GM12878 (cell line): Measurements from ENCODE around the gene LSM5. TPM values are rescaled to one million over a fixed set of nuclear protein-coding genes. Genes with fewer than 3 reads are reported as not detected.

ENCODE experiments used
- ATAC-seq: fragments of 200-7000 bp; cut with Tn5 transposase; 3 replicates; pipeline ENCODE4 v1.9.1; 2020; ENCODE audit warnings: mild to moderate bottlenecking, moderate library complexity
- BruUV-seq: library from RNA; stranded (reverse); fragments of 400-500 nt; replicated peaks from 2 replicates; lab custom pipeline; 2021; lab: Mats Ljungman, UMichigan
- CTCF ChIA-PET: fragments of 300-600 bp; sonication (Branson Sonifier 250); formaldehyde crosslinking; extraction: SDS; loops from one replicate; lab custom pipeline; 2021; ENCODE audit warnings: inconsistent platforms; lab: Yijun Ruan, JAX
- POLR2A ChIA-PET: fragments of 350-600 bp; formaldehyde crosslinking; extraction: SDS; loops from one replicate; lab custom pipeline; 2021; ENCODE audit warnings: inconsistent platforms; lab: Charles Lee
- RAD21 ChIA-PET: fragments of 300-600 bp; sonication (Branson Sonifier 250); formaldehyde crosslinking; loops from one replicate; lab custom pipeline; 2023; ENCODE audit warnings: antibody characterized with exemption; ENCODE audit not compliant: unreplicated experiment; lab: Charles Lee
- SMC1A ChIA-PET: fragments of 300-600 bp; sonication (Branson Sonifier 250); formaldehyde crosslinking; loops from one replicate; lab custom pipeline; 2023; ENCODE audit not compliant: unreplicated experiment, uncharacterized antibody; lab: Charles Lee
- DNase-seq: peaks from one replicate; pipeline ENCODE4 v3.0.0-alpha.2; 2011; ENCODE audit warnings: low read depth, low spot score
- FAIRE-seq: peaks from 3 replicates; lab custom pipeline; 2011; peaks lifted over from hg19 to GRCh38; lab: Jason Lieb, UNC
- H2AFZ ChIP-seq: 2 replicates; pipeline ENCODE4 v1.6.0; 2011; ENCODE audit warnings: low read depth, low read length, control low read depth; ENCODE audit not compliant: control insufficient read depth
- H3K27ac ChIP-seq: 2 replicates; pipeline ENCODE4 v1.5.1; 2011; ENCODE audit warnings: control low read depth; ENCODE audit not compliant: control insufficient read depth, insufficient read depth
- H3K27me3 ChIP-seq, 2 experiments: replicated peaks in 1 of 2; 2 replicates each; pipeline versions ENCODE4 v1.6.0 to v1.6.1; 2011; ENCODE audit warnings: low read length in 1 of 2; ENCODE audit not compliant: control insufficient read depth in 2 of 2, insufficient read depth in 2 of 2
- H3K36me3 ChIP-seq, 2 experiments: 2 replicates each; pipeline ENCODE4 v1.5.1; 2011; ENCODE audit warnings: low read length in 1 of 2; ENCODE audit not compliant: control insufficient read depth in 2 of 2, insufficient read depth in 2 of 2
- H3K4me1 ChIP-seq: 2 replicates; pipeline ENCODE4 v1.6.1; 2011; ENCODE audit warnings: mild to moderate bottlenecking, low read length, moderate library complexity, mixed read lengths; ENCODE audit not compliant: control insufficient read depth, insufficient read depth
- H3K4me2 ChIP-seq: 2 replicates; pipeline ENCODE4 v1.6.0; 2011; ENCODE audit warnings: control low read depth; ENCODE audit not compliant: control insufficient read depth, insufficient read depth
- H3K4me3 ChIP-seq: fragments of 200-600 bp; sonication (generic); 2 replicates; pipeline ENCODE4 v1.5.1; 2016
- H3K79me2 ChIP-seq: 2 replicates; pipeline ENCODE4 v1.6.0; 2011; ENCODE audit warnings: low read length; ENCODE audit not compliant: control insufficient read depth, insufficient read depth
- H3K9ac ChIP-seq: 2 replicates; pipeline ENCODE4 v1.8.0; 2011; ENCODE audit warnings: low read length, control low read depth, mixed read lengths; ENCODE audit not compliant: control insufficient read depth, insufficient read depth
- H3K9me3 ChIP-seq: replicated peaks from 3 replicates; pipeline ENCODE4 v1.5.1; 2011; ENCODE audit warnings: mild to moderate bottlenecking, low read length; ENCODE audit not compliant: control insufficient read depth, insufficient read depth
- H4K20me1 ChIP-seq: 2 replicates; pipeline ENCODE4 v1.6.0; 2011; ENCODE audit not compliant: control insufficient read depth, insufficient read depth
- CHD4 ChIP-seq: fragments of 200-600 bp; sonication (generic); IDR thresholded peaks from 2 replicates; pipeline ENCODE4 v1.6.1; 2016; ENCODE audit warnings: mild to moderate bottlenecking
- EZH2 ChIP-seq: IDR thresholded peaks from 2 replicates; pipeline ENCODE4 v1.6.1; 2012; ENCODE audit warnings: low read depth, mild to moderate bottlenecking, control low read depth, inconsistent platforms, low read length, borderline replicate concordance; ENCODE audit not compliant: control insufficient read depth
- NFYA ChIP-seq: IDR thresholded peaks from 2 replicates; pipeline ENCODE4 v1.6.1; 2011; ENCODE audit warnings: low read depth, mild to moderate bottlenecking, low read length, improper control_type of control experiment, borderline replicate concordance
- RAD21 ChIP-seq: IDR thresholded peaks from 2 replicates; pipeline ENCODE4 v1.6.1; 2011; ENCODE audit warnings: mild to moderate bottlenecking, low read depth, low read length, moderate library complexity; ENCODE audit not compliant: insufficient read depth
- RB1 ChIP-seq: fragments of 450-650 bp; formaldehyde crosslinking; IDR thresholded peaks from 2 replicates; pipeline ENCODE4 v1.6.1; 2017; ENCODE audit warnings: mild to moderate bottlenecking, borderline replicate concordance
- RBBP5 ChIP-seq: fragments of 200-600 bp; sonication (generic); conservative IDR thresholded peaks from 2 replicates; pipeline ENCODE4 v1.6.1; 2016
- RUNX3 ChIP-seq: IDR thresholded peaks from 2 replicates; pipeline ENCODE4 v1.6.1; 2012; ENCODE audit warnings: low read length, inconsistent platforms
- SMAD1 ChIP-seq: fragments of 450-650 bp; IDR thresholded peaks from 2 replicates; pipeline ENCODE4 v1.6.1; 2018; ENCODE audit warnings: mild to moderate bottlenecking, low read depth; ENCODE audit not compliant: partially characterized antibody
- SMAD5 ChIP-seq: IDR thresholded peaks from 2 replicates; pipeline ENCODE4 v1.6.1; 2016; ENCODE audit warnings: antibody characterized with exemption, low read depth
- STAT3 ChIP-seq: IDR thresholded peaks from 2 replicates; pipeline ENCODE4 v1.6.1; 2011; ENCODE audit warnings: low read depth, low read length, improper control_type of control experiment
- TCF12 ChIP-seq: IDR thresholded peaks from 2 replicates; pipeline ENCODE4 v1.6.1; 2011; ENCODE audit warnings: low read depth, mild to moderate bottlenecking, low read length
- YY1 ChIP-seq: IDR thresholded peaks from 2 replicates; pipeline ENCODE4 v1.6.1; 2011; ENCODE audit warnings: low read depth, mild to moderate bottlenecking, low read length
- ZNF207 ChIP-seq: fragments of 450-650 bp; IDR thresholded peaks from 2 replicates; pipeline ENCODE4 v1.6.1; 2014; ENCODE audit warnings: antibody characterized with exemption, mild to moderate bottlenecking, borderline replicate concordance
- WGBS: methylation state at CpG from one replicate; pipeline ENCODE4 v1.1.6; 2016; ENCODE audit warnings: low lambda C conversion rate; ENCODE audit not compliant: insufficient replicate concordance, insufficient coverage; ENCODE audit errors: missing lambda C conversion rate; 5-methylcytosine and 5-hydroxymethylcytosine counted together
- in situ Hi-C: fragments of 300-500 bp; cut with MboI; formaldehyde crosslinking; loops from 9 replicates; pipeline ENCODE4 v1.14.3; 2018; ENCODE audit warnings: mixed read lengths
- intact Hi-C: fragments of 100-400 bp; cut with micrococcal nuclease; formaldehyde crosslinking; loops from one replicate; pipeline ENCODE4 v1.14.2; 2022; ENCODE audit not compliant: unreplicated experiment
- polyA plus RNA-seq, 11 experiments: library from polyadenylated mRNA; depleted of rRNA in 4 of 11; unstranded in 6 of 11; stranded (reverse) in 5 of 11; fragments of >200 nt; fragmentation: Nextera tagmentation in 4 of 11; fragmentation: Illumina TruSeq in 1 of 11; extraction: Ambion mirVana in 4 of 11; extraction: Trizol in 1 of 11; gene quantifications; 1 replicate in 1 of 11; 2 replicates in 10 of 11; pipeline versions ENCODE4 v1.2.1 to v1.2.3, GENCODE V29; 2011 to 2016; ENCODE audit warnings: inconsistent platforms in 2 of 11, missing spikeins in 2 of 11, low read depth in 1 of 11
- total RNA-seq, 4 experiments: library from RNA; depleted of rRNA in 3 of 4; stranded (reverse); fragments of >200 nt in 3 of 4; fragmentation: Illumina TruSeq in 1 of 4; extraction: Trizol in 1 of 4; gene quantifications; 2 replicates each; pipeline versions ENCODE4 v1.2.1 to v1.2.3, GENCODE V29; 2013 to 2021
- TF ChIP-seq, protein P1 (sequence below): fragments of 150-350 bp; IDR thresholded peaks from 2 replicates; pipeline ENCODE4 v1.6.1; 2014; ENCODE audit warnings: mild to moderate bottlenecking, low read depth, low read length
- TF ChIP-seq, protein P2 (sequence below): IDR thresholded peaks from 2 replicates; pipeline ENCODE4 v1.6.1; 2011; ENCODE audit warnings: borderline replicate concordance, low read depth, mild to moderate bottlenecking, moderate library complexity, mixed read lengths, low read length; ENCODE audit not compliant: insufficient read depth; ENCODE audit errors: extremely low read length

The LSM5 gene
- total and polyA plus RNA-seq, 10 of the 15 experiments (the other 5 are each of a cell fraction or from before 2014, with no cell fraction given) = 29.4 to 538 (median 145) TPM

DNA sequence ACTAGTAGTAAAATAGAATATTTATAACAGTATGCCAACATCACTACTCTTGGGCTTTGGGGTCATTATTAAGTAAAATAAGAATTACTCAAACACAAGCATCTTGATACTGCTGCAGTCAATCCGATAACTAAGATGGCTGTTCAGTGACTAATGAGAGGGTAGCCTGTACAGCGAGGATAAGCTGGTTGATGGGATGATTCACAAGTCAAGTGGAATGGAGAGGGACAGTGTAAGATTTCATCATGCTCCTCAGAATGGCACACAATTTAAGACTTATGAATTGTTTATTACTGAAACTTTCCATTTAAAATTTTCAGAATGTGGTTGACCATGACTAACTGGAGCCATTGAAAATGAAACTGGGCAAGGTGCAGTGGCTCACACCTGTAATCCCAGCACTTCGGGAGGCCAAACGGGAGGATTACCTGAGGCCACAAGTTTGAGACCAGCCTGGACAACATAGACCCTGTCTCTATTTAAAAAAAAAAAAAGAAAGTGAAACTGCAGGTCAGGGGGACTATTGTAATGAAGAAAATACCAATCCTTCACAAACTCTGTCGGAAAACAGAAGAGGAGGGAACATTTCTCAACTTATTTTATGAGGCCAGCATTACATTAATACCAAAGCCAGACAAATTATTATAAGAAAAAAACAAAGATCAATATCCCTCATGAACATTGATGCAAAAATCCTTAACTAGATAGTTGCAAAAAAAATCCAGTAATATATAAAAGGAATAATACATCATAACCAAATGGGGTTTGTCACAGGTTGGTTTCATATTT, 16.3 kb upstream of the LSM5 start:
- Histone ChIP-seq H3K79me2 (peaks cover 72% of the 10 kb centered on the region), H3K4me1 (peaks cover 2% of the 10 kb centered on the region), H3K4me2 (peak overlapping the region; percentile 69; the same call in 1 of the 2 replicates), H3K4me3 (no peak overlapping the region), H3K9ac (no peak overlapping the region), H4K20me1 (no peaks in the 10 kb centered on the region), H3K36me3 (peaks cover 0 to 8% of the 10 kb centered on the region in 2 experiments; a peak in 3 of 4 replicates), H3K9me3 (peaks cover 2% of the 10 kb centered on the region; the same call in 1 of the 3 replicates), H2AFZ (no peak overlapping the region), H3K27me3 (no peaks in the 10 kb centered on the region), H3K27ac (no peak overlapping the region; the same call in 1 of the 2 replicates)
- BruUV-seq = TSS peak; percentile 7
- TF ChIP-seq TCF12 (0 out of 2 replicates have a peak, but pooled peaks have one; percentile 9), SMAD5 (no peak), YY1 (peak; percentile 75), RUNX3 (peak; percentile 73)
- ChIA-PET POLR2A (interaction anchor here (1.6 kb wide), 1 partner anchor 11 kb away, joined by 6 read pairs; the partner anchor contains the start of gene AVL9), RAD21 (no interaction called here), SMC1A (interaction anchor here (0.8 to 1.5 kb wide), 4 partner anchors 10 to 23 kb away, joined by 3 to 5 read pairs (median 4); no protein-coding TSS in a partner anchor), CTCF (interaction anchor here (0.5 to 1.0 kb wide), 2 partner anchors 11 to 1014 kb away, joined by 3 to 5 read pairs; partner anchors contain the start of gene AVL9)
- intact Hi-C loops (no loop called here), in situ Hi-C loops (no loop called here)
- FAIRE-seq = no peak
- WGBS = 89% methylated on average over 5 of the region's 5 CpGs
- peak; percentile 78 for ATAC-seq
- no peak for DNase-seq

DNA sequence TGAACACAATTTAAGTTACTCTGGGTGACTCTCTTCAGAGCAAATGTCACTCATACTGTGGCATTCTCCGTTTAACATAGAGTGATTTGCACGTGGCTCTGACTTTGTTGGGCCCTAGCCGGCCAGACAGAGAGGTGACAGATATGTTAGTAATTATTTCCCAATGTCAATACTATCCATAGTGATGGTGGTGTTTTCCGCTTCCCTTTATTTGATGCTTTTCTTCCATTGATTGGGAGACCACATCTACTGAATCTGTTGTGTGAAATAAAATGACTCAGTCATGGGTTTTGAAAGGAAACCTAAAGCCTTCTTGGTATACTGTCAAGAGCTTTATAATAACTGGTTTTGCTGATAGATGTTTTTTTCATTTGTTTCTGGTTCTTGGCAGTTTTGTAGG, 12.5 kb upstream of the LSM5 start:
- CTCF ChIA-PET = no interaction called here
- H3K36me3 ChIP-seq = no peaks in the 10 kb centered on the region
- BruUV-seq = no TSS peak
- no peaks in the 10 kb centered on the region; the same call in 2 of the 3 replicates for H3K9me3 ChIP-seq
- in situ Hi-C loops (no loop called here), intact Hi-C loops (no loop called here)
- POLR2A ChIA-PET = no interaction called here
- peaks cover 6% of the 10 kb centered on the region for H3K4me1 ChIP-seq
- ATAC-seq (no peak), DNase-seq (no peak), FAIRE-seq (no peak)
- 89% methylated on average over 4 of the region's 4 CpGs for WGBS
- no peak overlapping the region for H3K9ac ChIP-seq
- no peak overlapping the region for H2AFZ ChIP-seq
- H3K4me3 ChIP-seq = peak overlapping the region; percentile 44
- SMC1A ChIA-PET = no interaction called here
- no peak overlapping the region for H3K27ac ChIP-seq
- H3K4me2 ChIP-seq = no peak overlapping the region
- RAD21 ChIA-PET = no interaction called here
- H4K20me1 ChIP-seq = no peaks in the 10 kb centered on the region
- no peaks in the 10 kb centered on the region for H3K27me3 ChIP-seq
- H3K79me2 ChIP-seq = peaks cover 76% of the 10 kb centered on the region
- TF ChIP-seq EZH2 (no peak), RB1 (no peak), NFYA (no peak), STAT3 (no peak), RAD21 (no peak), ZNF207 (no peak), RBBP5 (no peak), SMAD1 (no peak), CHD4 (no peak)
- TF ChIP-seq, protein P1, sequence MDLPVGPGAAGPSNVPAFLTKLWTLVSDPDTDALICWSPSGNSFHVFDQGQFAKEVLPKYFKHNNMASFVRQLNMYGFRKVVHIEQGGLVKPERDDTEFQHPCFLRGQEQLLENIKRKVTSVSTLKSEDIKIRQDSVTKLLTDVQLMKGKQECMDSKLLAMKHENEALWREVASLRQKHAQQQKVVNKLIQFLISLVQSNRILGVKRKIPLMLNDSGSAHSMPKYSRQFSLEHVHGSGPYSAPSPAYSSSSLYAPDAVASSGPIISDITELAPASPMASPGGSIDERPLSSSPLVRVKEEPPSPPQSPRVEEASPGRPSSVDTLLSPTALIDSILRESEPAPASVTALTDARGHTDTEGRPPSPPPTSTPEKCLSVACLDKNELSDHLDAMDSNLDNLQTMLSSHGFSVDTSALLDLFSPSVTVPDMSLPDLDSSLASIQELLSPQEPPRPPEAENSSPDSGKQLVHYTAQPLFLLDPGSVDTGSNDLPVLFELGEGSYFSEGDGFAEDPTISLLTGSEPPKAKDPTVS = no peak
- TF ChIP-seq, protein P2, sequence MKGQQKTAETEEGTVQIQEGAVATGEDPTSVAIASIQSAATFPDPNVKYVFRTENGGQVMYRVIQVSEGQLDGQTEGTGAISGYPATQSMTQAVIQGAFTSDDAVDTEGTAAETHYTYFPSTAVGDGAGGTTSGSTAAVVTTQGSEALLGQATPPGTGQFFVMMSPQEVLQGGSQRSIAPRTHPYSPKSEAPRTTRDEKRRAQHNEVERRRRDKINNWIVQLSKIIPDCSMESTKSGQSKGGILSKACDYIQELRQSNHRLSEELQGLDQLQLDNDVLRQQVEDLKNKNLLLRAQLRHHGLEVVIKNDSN = no peak
